ENCODE results near the gene TMEM163. TPM values are rescaled to one million over a fixed set of nuclear protein-coding genes. Genes with fewer than 3 reads are reported as not detected.

TMEM163 gene
- total RNA-seq, 4 donors from 2014 or later, result 0.27 to 4.7 (median 1.1) TPM

DNA sequence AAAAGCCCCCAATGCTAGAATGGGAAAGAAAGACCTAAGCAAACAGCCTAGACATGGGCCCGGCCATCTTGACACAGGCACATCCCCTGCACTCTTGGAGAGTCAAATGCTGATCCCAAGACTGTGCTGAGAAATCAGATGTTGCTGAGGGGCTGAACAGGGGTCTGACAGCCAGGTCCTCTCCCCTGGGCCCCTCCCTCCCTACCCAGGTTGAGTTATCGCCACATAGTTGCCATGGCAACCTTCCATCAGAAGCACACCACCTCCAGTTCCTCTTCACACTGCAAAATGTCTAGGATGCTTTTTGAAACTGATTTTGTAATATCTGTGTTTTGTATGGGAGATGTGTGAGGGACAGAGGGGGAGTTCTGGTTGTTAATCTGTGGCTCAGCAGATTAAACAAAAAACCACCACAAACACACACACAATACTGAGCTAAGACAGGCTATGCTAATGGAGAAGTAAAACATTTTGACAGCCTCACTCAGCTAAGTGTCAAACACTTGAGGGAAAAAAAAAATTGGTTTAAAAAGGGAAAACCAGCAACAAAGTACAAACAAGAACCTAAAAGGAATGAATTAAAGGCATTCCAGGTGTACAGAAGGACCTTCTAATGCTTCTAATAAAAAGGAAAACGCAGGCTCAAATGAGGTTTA lies 88.2 kb downstream of the TMEM163 start:
- Histone ChIP-seq H3K4me1 (no peaks in the 10 kb centered on the region), H3K9me3 (no peaks in the 10 kb centered on the region), H3K36me3 (no peaks in the 10 kb centered on the region), H3K27me3 (no peaks in the 10 kb centered on the region), H3K27ac (no peak overlapping the region), H3K4me3 (replicated peaks in 1 of 3) (no peak overlapping the region)
- WGBS, 2 donors, result 80 to 81% methylated on average over 3 of the region's 3 CpGs
- TF ChIP-seq POLR2A (IDR thresholded peaks at IDR 0.05), result no peak
- TF ChIP-seq, protein P1, sequence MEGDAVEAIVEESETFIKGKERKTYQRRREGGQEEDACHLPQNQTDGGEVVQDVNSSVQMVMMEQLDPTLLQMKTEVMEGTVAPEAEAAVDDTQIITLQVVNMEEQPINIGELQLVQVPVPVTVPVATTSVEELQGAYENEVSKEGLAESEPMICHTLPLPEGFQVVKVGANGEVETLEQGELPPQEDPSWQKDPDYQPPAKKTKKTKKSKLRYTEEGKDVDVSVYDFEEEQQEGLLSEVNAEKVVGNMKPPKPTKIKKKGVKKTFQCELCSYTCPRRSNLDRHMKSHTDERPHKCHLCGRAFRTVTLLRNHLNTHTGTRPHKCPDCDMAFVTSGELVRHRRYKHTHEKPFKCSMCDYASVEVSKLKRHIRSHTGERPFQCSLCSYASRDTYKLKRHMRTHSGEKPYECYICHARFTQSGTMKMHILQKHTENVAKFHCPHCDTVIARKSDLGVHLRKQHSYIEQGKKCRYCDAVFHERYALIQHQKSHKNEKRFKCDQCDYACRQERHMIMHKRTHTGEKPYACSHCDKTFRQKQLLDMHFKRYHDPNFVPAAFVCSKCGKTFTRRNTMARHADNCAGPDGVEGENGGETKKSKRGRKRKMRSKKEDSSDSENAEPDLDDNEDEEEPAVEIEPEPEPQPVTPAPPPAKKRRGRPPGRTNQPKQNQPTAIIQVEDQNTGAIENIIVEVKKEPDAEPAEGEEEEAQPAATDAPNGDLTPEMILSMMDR (IDR thresholded peaks at IDR 0.05), result no peak
- intact Hi-C loops (cut with DNase I), result no loop called here
- DNase-seq, result no peak

DNA sequence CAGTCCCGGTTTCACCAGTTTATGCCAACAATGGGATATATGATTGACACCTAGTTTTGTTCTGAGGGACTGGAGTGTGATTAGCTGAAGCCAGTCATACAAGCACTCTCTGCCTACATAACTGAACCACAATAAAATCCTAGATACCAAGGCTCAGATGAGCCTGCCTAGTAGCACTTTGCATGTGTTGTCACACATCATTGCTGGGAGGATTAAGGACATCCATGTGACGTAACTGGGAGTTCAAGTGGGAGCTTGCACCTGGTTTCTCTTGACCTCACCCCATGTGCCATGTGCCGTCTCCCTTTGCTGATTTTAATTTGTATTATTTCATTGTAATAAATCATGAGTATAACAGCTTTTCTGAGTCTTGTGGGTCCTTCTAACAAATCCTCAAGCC lies 90.3 kb downstream of the TMEM163 start:
- no peak for TF ChIP-seq POLR2A (IDR thresholded peaks at IDR 0.05)
- TF ChIP-seq, protein P1 (IDR thresholded peaks at IDR 0.05), result no peak
- H3K4me3 ChIP-seq (replicated peaks in 1 of 3), result no peak overlapping the region
- H3K4me1 ChIP-seq, result no peaks in the 10 kb centered on the region
- no peak for DNase-seq
- H3K9me3 ChIP-seq, result no peaks in the 10 kb centered on the region
- no peaks in the 10 kb centered on the region for H3K27me3 ChIP-seq
- intact Hi-C loops (cut with DNase I), result no loop called here
- no peaks in the 10 kb centered on the region for H3K36me3 ChIP-seq
- 88 to 98% methylated on average over 2 to 3 of the region's 3 CpGs for WGBS, 2 donors
- H3K27ac ChIP-seq, result no peak overlapping the region

DNA sequence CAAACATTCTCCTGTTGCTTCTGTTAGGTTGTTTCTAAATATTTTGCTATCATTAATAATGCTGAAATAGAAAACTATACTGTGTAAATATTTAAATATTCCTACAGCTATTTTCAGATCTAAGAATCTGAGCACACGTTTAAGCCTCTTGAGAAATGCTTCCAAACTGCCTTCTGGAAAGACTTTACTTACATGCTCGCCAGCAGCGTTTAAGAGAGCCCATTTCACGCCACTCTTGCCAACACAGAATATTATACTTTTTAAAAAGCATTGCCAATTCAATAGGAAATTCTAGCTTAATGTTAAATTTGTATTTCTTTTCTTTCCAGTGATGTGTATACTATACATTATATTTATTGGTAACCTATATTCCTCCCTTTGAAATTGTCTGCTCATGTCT lies 92.0 kb downstream of the TMEM163 start:
- H3K27ac ChIP-seq, result no peak overlapping the region
- intact Hi-C loops (cut with DNase I), result no loop called here
- no peak for DNase-seq
- H3K36me3 ChIP-seq, result no peaks in the 10 kb centered on the region
- 79 to 84% methylated on average over 4 of the region's 4 CpGs for WGBS, 2 donors
- H3K4me1 ChIP-seq, result no peaks in the 10 kb centered on the region
- no peaks in the 10 kb centered on the region for H3K9me3 ChIP-seq
- TF ChIP-seq POLR2A (IDR thresholded peaks at IDR 0.05), result no peak
- TF ChIP-seq, protein P1 (IDR thresholded peaks at IDR 0.05), result no peak
- no peak overlapping the region for H3K4me3 ChIP-seq (replicated peaks in 1 of 3)
- no peaks in the 10 kb centered on the region for H3K27me3 ChIP-seq

DNA sequence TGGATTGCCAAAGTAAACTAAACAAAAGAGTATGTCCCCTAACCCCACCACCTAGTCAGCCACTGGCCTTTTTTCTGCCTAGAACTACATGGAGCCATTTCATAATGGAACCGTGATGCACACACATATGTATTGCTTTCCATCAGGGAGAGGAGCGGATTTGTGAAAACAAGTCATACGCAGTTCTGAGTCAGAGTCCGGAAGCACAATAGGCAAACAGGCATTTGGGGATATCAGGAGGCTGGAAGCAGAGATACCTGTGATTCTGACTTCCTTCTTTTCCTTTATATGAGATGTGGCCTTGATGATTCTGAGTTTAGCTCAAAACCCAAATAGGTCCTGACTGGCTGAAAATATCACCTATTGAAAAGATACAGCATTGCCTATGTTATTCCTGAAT lies 93.5 kb downstream of the TMEM163 start:
- Histone ChIP-seq H3K27me3 (no peaks in the 10 kb centered on the region), H3K4me3 (replicated peaks in 1 of 3) (no peak overlapping the region), H3K36me3 (no peaks in the 10 kb centered on the region), H3K4me1 (no peaks in the 10 kb centered on the region), H3K9me3 (no peaks in the 10 kb centered on the region), H3K27ac (no peak overlapping the region)
- TF ChIP-seq POLR2A (IDR thresholded peaks at IDR 0.05), result no peak
- TF ChIP-seq, protein P1 (IDR thresholded peaks at IDR 0.05), result no peak
- 91 to 92% methylated on average over 4 of the region's 4 CpGs for WGBS, 2 donors
- no peak for DNase-seq
- intact Hi-C loops (cut with DNase I), result no loop called here

DNA sequence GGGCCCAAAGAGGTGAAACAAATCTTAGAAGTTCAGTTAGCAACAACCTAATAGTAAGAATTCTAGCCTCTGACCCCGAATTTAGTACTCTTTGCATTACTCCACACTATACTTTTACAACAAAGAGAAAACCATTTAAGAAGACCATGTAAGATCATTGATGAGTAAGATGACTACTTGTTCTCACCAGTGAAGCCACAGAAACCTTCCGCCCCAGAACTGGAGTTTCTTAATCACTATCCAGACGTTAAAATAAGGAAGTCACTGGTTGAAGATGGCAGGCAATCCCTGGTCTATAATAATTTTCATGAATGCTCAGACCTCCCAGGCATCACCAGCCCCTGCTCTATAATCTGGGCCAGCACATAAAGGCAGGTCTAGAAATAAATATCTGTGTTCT lies 95.0 kb downstream of the TMEM163 start:
- WGBS, 2 donors, result 80 to 86% methylated on average over 3 of the region's 3 CpGs
- H3K9me3 ChIP-seq, result no peaks in the 10 kb centered on the region
- no peaks in the 10 kb centered on the region for H3K4me1 ChIP-seq
- DNase-seq, result no peak
- H3K36me3 ChIP-seq, result no peaks in the 10 kb centered on the region
- H3K27me3 ChIP-seq, result no peaks in the 10 kb centered on the region
- TF ChIP-seq, protein P1 (IDR thresholded peaks at IDR 0.05), result no peak
- TF ChIP-seq POLR2A (IDR thresholded peaks at IDR 0.05), result no peak
- no peak overlapping the region for H3K27ac ChIP-seq
- intact Hi-C loops (cut with DNase I), result no loop called here
- no peak overlapping the region for H3K4me3 ChIP-seq (replicated peaks in 1 of 3)

Measured in thyroid gland (tissue), 4 donors.